Measurements from ENCODE around the gene INCA1. TPM values are rescaled to one million over a fixed set of nuclear protein-coding genes. Genes with fewer than 3 reads are reported as not detected.
"Not testable (repeated sequence)": the region's sequence is repeated elsewhere in the genome, so short reads cannot be mapped to it uniquely, and the experiment has no call there.

Gene INCA1
- total and polyA plus RNA-seq, 2 of the 8 experiments (the other 6 are each of a cell fraction or from before 2014, with no cell fraction given) = 0.89 to 1.4 TPM

GRCh38 chr17:5031365-5032082 lies 34.2 kb upstream of the INCA1 start (continued):
- TF ChIP-seq, protein P1, sequence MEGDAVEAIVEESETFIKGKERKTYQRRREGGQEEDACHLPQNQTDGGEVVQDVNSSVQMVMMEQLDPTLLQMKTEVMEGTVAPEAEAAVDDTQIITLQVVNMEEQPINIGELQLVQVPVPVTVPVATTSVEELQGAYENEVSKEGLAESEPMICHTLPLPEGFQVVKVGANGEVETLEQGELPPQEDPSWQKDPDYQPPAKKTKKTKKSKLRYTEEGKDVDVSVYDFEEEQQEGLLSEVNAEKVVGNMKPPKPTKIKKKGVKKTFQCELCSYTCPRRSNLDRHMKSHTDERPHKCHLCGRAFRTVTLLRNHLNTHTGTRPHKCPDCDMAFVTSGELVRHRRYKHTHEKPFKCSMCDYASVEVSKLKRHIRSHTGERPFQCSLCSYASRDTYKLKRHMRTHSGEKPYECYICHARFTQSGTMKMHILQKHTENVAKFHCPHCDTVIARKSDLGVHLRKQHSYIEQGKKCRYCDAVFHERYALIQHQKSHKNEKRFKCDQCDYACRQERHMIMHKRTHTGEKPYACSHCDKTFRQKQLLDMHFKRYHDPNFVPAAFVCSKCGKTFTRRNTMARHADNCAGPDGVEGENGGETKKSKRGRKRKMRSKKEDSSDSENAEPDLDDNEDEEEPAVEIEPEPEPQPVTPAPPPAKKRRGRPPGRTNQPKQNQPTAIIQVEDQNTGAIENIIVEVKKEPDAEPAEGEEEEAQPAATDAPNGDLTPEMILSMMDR (IDR thresholded peaks at IDR 0.05; ENCODE audit: control extremely low read depth in 1 of 3, insufficient read depth in 1 of 3, low read depth in 1 of 3, low read length in 3 of 3) = peak; percentile 66 to 82 (median 72)
- TF ChIP-seq CEBPB (IDR thresholded peaks at IDR 0.05; ENCODE audit: low read depth, low read length) (no peak), RBBP5 (IDR thresholded peaks at IDR 0.05; ENCODE audit: borderline replicate concordance, low read depth, low read length) (peak; percentile 57; the same call in 1 of the 2 replicates), MAX (IDR thresholded peaks at IDR 0.05) (peak; percentile 41; the same call in 1 of the 2 replicates)

DNA sequence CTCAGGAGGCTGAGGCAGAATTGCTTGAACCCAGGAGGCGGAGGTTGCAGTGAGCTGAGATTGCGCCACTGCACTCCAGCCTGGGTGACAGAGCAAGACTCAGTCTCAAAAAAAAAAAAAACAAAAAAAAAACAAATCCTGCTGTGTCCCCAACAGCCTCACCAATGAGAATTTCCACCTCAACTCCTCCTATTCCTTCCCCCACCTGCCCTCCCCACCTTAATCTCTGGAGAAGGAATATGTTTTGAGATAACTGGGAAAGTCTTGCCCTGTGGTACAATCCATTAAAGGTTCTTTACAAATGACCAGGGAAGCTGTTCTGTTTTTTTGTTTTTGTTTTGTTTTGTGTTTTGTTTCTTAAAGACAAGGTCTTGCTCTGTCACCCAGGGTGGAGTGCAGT lies 32.8 kb upstream of the INCA1 start:
- Histone ChIP-seq H2BK12ac (ENCODE audit: low read depth, low read length) (0 out of 2 replicates have a peak overlapping the region, but pooled peaks have one; percentile 39), H3K27me3 (replicated peaks in 1 of 4; ENCODE audit: control insufficient read depth in 3 of 4, extremely low read depth in 1 of 4, insufficient read depth in 3 of 4, low read length in 3 of 4) (peaks cover 0 to 13% (median 1%) of the 10 kb centered on the region in 4 experiments; a peak in 5 of 7 replicates)
- not testable (repeated sequence) for H3K56ac ChIP-seq (replicated peaks; ENCODE audit: insufficient read length, low read depth, low read length); H3K4me3 ChIP-seq (ENCODE audit: extremely low read depth in 1 of 4, insufficient read depth in 2 of 4, low read depth in 3 of 4, low read length in 4 of 4); H3K79me1 ChIP-seq (ENCODE audit: low read depth, low read length); H3K4me1 ChIP-seq (replicated peaks in 1 of 4; ENCODE audit: control insufficient read depth in 3 of 4, insufficient read depth in 4 of 4, low read length in 3 of 4); H3K4ac ChIP-seq (replicated peaks; ENCODE audit: insufficient read length, low read depth, low read length); H2BK15ac ChIP-seq (ENCODE audit: low read length); H2BK120ac ChIP-seq (replicated peaks; ENCODE audit: low read depth, low read length); H3K9ac ChIP-seq (replicated peaks in 1 of 4; ENCODE audit: extremely low read depth in 1 of 4, low read depth in 3 of 4, low read length in 3 of 4); H3K23ac ChIP-seq (ENCODE audit: insufficient read length); H3K27ac ChIP-seq (ENCODE audit: low read depth, low read length); H3K36me3 ChIP-seq (ENCODE audit: control insufficient read depth in 2 of 4, insufficient read depth in 4 of 4, low read length in 3 of 4); FAIRE-seq; H2AK5ac ChIP-seq (ENCODE audit: low read depth, low read length); H2BK20ac ChIP-seq (ENCODE audit: low read length); H4K5ac ChIP-seq (ENCODE audit: insufficient read length, low read depth, low read length); DNase-seq (ENCODE audit: low read depth in 1 of 2, low spot score in 2 of 2); H3K4me2 ChIP-seq (ENCODE audit: insufficient read depth in 1 of 2, low read depth in 2 of 2, low read length in 2 of 2); H3K18ac ChIP-seq (ENCODE audit: extremely low read depth, low read length); H2BK5ac ChIP-seq (ENCODE audit: low read depth, low read length); H3K23me2 ChIP-seq (ENCODE audit: low read depth, low read length); H2AFZ ChIP-seq (ENCODE audit: low read length); H4K8ac ChIP-seq (ENCODE audit: extremely low read depth, insufficient read depth, low read length); H4K20me1 ChIP-seq (replicated peaks in 1 of 2; ENCODE audit: control insufficient read depth in 1 of 2, insufficient read depth in 2 of 2, low read length in 2 of 2); H4K91ac ChIP-seq (replicated peaks; ENCODE audit: insufficient read length, low read length); H3K14ac ChIP-seq (ENCODE audit: insufficient read length); H3K9me3 ChIP-seq (ENCODE audit: insufficient read depth in 2 of 2, low read depth in 1 of 2, low read length in 1 of 2); H3K79me2 ChIP-seq (ENCODE audit: control insufficient read depth in 1 of 2, insufficient read depth in 2 of 2, low read length in 2 of 2)
- WGBS, 2 experiments (ENCODE audit: extremely low coverage in 1 of 2, insufficient coverage in 1 of 2, insufficient read length in 1 of 2, insufficient replicate concordance in 2 of 2, low coverage in 1 of 2, low lambda C conversion rate in 2 of 2, missing lambda C conversion rate in 1 of 2) = 93% methylated on average over 2 of the region's 2 CpGs; no CpG with 5 or more reads in 1 of the 2 experiments
- ChIA-PET POLR2A (ENCODE audit: partially characterized antibody) (interaction anchor here (1.1 to 1.4 kb wide), 2 partner anchors 49 to 63 kb away, joined by 3 read pairs; no protein-coding TSS in a partner anchor), CTCF (ENCODE audit: partially characterized antibody) (interaction anchor here (1.0 to 11.5 kb wide), 10 partner anchors 10 to 50 kb away, joined by 3 to 102 read pairs (median 6); partner anchors contain the start of gene CAMTA2)

Measured in H1 (cell line).